Stimulated activated CD4-positive, alpha-beta T cell treated with anti-CD3 and anti-CD28 coated beads, Interleukin-1b, Interleukin-23, amount 100 ng/mL, for 48 hours (primary cell): Measurements from ENCODE around the gene FKTN.
A peak's percentile ranks its signal among the peaks of the same experiment; 100 is the strongest.
"Not testable (repeated sequence)": the region's sequence is repeated elsewhere in the genome, so short reads cannot be mapped to it uniquely, and the experiment has no call there.

Experiments
- DNase-seq: peaks from one replicate; pipeline ENCODE4 v3.0.0-alpha.2; 2020

The FKTN gene

GRCh38 chr9:105557804-105558610, at the start of gene FKTN:
FKTN (plus strand) TSS chr9:105558131; CDS start chr9:105575033, 16,902 bp downstream.
- peak; percentile 81 for DNase-seq

GRCh38 chr9:105508530-105508929, 49.4 kb upstream of the FKTN start:
- DNase-seq, result no peak

GRCh38 chr9:105510024-105510423, 47.9 kb upstream of the FKTN start:
- no peak for DNase-seq

- DNase-seq, result no peak
Measured at GRCh38 chr9:105511446-105511845, 46.5 kb upstream of the FKTN start.

- DNase-seq, result no peak
Measured at GRCh38 chr9:105515811-105516413, 42.0 kb upstream of the FKTN start.

GRCh38 chr9:105519710-105520369, 38.1 kb upstream of the FKTN start:
- peak; percentile 13 for DNase-seq

GRCh38 chr9:105520992-105521391, 36.9 kb upstream of the FKTN start:
- not testable (repeated sequence) for DNase-seq

- DNase-seq, result not testable (repeated sequence)
Measured at GRCh38 chr9:105522618-105523385, 35.1 kb upstream of the FKTN start.

GRCh38 chr9:105531530-105531929, 26.4 kb upstream of the FKTN start:
- no peak for DNase-seq

GRCh38 chr9:105535920-105536668, 21.8 kb upstream of the FKTN start:
- DNase-seq, result no peak

- no peak for DNase-seq
Measured at GRCh38 chr9:105539452-105539851, 18.5 kb upstream of the FKTN start.

- DNase-seq, result no peak
Measured at GRCh38 chr9:105541838-105542237, 16.1 kb upstream of the FKTN start.

GRCh38 chr9:105554042-105554441, 3.9 kb upstream of the FKTN start:
- DNase-seq, result no peak

GRCh38 chr9:105572455-105572854, 14.5 kb downstream of the FKTN start:
- no peak for DNase-seq

- not testable (repeated sequence) for DNase-seq
Measured at GRCh38 chr9:105579952-105580351, 22.0 kb downstream of the FKTN start.

- DNase-seq, result not testable (repeated sequence)
Measured at GRCh38 chr9:105581550-105581949, 23.6 kb downstream of the FKTN start.

- DNase-seq, result no peak
Measured at GRCh38 chr9:105593145-105593544, 35.2 kb downstream of the FKTN start.

- no peak for DNase-seq
Measured at GRCh38 chr9:105608721-105609598, 51.0 kb downstream of the FKTN start.

- DNase-seq, result no peak
Measured at GRCh38 chr9:105621001-105621400, 63.1 kb downstream of the FKTN start.

- no peak for DNase-seq
Measured at GRCh38 chr9:105625088-105625487, 67.2 kb downstream of the FKTN start.

- DNase-seq, result no peak
Measured at GRCh38 chr9:105632807-105633206, 74.9 kb downstream of the FKTN start.
